ENCODE measurements around the gene IFT22. TPM values are rescaled to one million over a fixed set of nuclear protein-coding genes. Genes with fewer than 3 reads are reported as not detected.

IFT22 gene
- polyA plus RNA-seq (2012; rRNA removed), result 62.4 and 66.7 TPM in 2 replicates
- polyA plus RNA-seq (2012; cell fraction: cytosol; rRNA removed), result 66.4 and 68.9 TPM in 2 replicates
- polyA plus RNA-seq (2012; cell fraction: nucleus; rRNA removed), result 23.6 and 23.8 TPM in 2 replicates

DNA sequence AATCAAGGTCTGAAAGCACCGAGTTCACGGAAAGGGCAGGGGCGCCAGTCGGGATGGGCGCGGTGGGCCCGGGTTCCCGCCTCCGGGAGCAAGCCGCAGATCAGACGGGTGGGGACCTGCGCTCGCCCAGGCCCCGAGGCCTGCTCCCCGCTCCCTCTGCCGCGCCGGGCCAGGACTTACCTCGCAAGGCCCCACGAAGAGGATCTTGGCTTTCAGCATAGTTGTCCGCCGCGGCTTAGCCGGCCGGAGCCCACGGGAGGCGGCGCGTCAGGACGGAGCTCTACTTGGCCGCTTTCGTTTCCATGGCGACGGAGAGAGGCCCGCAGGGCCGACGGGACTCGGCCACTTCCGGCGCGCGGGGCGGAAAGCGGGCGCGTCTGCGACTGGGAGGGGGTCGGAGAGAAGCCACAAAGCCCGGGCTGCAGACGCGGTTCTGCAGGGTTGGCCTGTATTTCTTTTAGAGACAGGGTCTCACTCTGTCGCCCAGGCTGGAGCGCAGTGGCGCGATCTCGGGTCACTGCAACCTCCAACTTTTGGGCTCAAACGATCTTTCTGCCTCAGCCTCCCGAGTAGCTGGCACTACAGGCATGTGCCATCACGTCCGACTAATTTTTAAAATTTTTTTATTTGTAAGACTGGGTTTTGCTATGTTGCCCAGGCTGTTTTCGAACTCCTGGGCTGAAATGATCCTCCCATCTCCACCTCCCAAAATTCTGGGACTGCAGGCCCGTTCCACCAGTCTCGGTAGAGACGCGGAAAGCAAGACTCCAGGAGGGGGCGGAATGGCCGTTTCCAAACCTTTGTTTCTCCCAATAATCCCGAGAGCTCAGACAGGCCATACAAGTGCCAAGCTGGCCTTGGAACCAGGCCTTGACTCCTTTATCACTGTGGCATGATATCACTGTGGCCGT, at the start of gene IFT22:
Gene IFT22 (minus strand): TSS at position 322 of the 911 bp plus-strand sequence. CDS start 103 bp downstream, at position 219.
- Histone ChIP-seq H3F3A (replicated peaks; ENCODE audit: insufficient read depth) (peaks cover 4% of the 10 kb centered on the region), H3K4me3 (ENCODE audit: low read depth in 2 of 2, low read length in 1 of 2) (peak within 1 kb of the TSS; percentile 61 to 78), H3K9ac (peak within 1 kb of the TSS; percentile 82), H3K4me1 (ENCODE audit: control insufficient read depth in 1 of 2, insufficient read depth in 2 of 2, low read depth in 1 of 2, low read length in 1 of 2) (peaks cover 0 to 2% of the 10 kb centered on the region in 2 experiments; a peak in 2 of 4 replicates), H3K27me3 (ENCODE audit: insufficient read depth) (no peaks in the 10 kb centered on the region), H3K9me2 (no peaks in the 10 kb centered on the region), H2AFZ (ENCODE audit: low read depth) (peak within 1 kb of the TSS; percentile 98), H3K9me3 (no peaks in the 10 kb centered on the region), H3K79me2 (ENCODE audit: insufficient read depth) (peaks cover 20% of the 10 kb centered on the region), H3K36me3 (replicated peaks in 1 of 2; ENCODE audit: control insufficient read depth in 1 of 2, insufficient read depth in 2 of 2, low read length in 1 of 2) (peaks cover 0 to 5% of the 10 kb centered on the region in 2 experiments), H3K4me2 (peak within 1 kb of the TSS; percentile 88), H4K20me1 (ENCODE audit: insufficient read depth) (no peaks in the 10 kb centered on the region), H3K27ac (ENCODE audit: low read depth in 2 of 2, low read length in 1 of 2) (peak within 1 kb of the TSS; percentile 59 to 81)
- ChIA-PET POLR2A (interaction anchor here (0.6 to 2.0 kb wide), 12 partner anchors 10 to 186 kb away, joined by 3 to 12 read pairs (median 3); partner anchors contain the start of genes CLDN15 and COL26A1), CTCF (interaction anchor here (0.6 to 3.1 kb wide), 27 partner anchors 8 to 915 kb away, joined by 3 to 33 read pairs (median 5); partner anchors contain the start of genes COL26A1 and FIS1)
- DNase-seq, result peak; percentile 99
- WGBS (ENCODE audit: low lambda C conversion rate), result 3% methylated on average over 37 of the region's 69 CpGs
- TF ChIP-seq RFX5 (IDR thresholded peaks at IDR 0.05; ENCODE audit: low read length) (no peak), EP300 (IDR thresholded peaks at IDR 0.05; ENCODE audit: borderline replicate concordance in 1 of 2, low read depth in 1 of 2, low read length in 1 of 2) (no peak; a peak in 1 of 4 replicates), SIN3A (IDR thresholded peaks at IDR 0.05; ENCODE audit: borderline replicate concordance, low read depth, low read length) (peak; percentile 81; the same call in 1 of the 2 replicates), REST (IDR thresholded peaks at IDR 0.05; ENCODE audit: low read depth, low read length) (0 out of 2 replicates have a peak, but pooled peaks have one; percentile 2), MAX (IDR thresholded peaks at IDR 0.05; ENCODE audit: low read depth) (peak; percentile 70), NFIC (IDR thresholded peaks at IDR 0.05; ENCODE audit: borderline replicate concordance) (no peak), PBX3 (IDR thresholded peaks at IDR 0.05) (no peak), ELF1 (IDR thresholded peaks at IDR 0.05) (peak; percentile 64), JUND (IDR thresholded peaks at IDR 0.05) (no peak), SMC3 (IDR thresholded peaks at IDR 0.05; ENCODE audit: low read depth, low read length) (peak; percentile 61), FOXJ3 (CRISPR knock-in tag; IDR thresholded peaks at IDR 0.05) (no peak), RAD21 (IDR thresholded peaks at IDR 0.05; ENCODE audit: low read length) (peak; percentile 72), USF1 (IDR thresholded peaks at IDR 0.05; ENCODE audit: borderline replicate concordance, low read depth) (no peak), GABPA (IDR thresholded peaks at IDR 0.05; ENCODE audit: low read depth) (peak; percentile 85), POLR2AphosphoS5 (IDR thresholded peaks at IDR 0.05; ENCODE audit: low read depth, low read length) (peak; percentile 93), YY1 (IDR thresholded peaks at IDR 0.05; ENCODE audit: low read depth) (0 out of 2 replicates have a peak, but pooled peaks have one; percentile 67), FOXM1 (IDR thresholded peaks at IDR 0.05; ENCODE audit: low read depth) (no peak), TAF1 (IDR thresholded peaks at IDR 0.05; ENCODE audit: borderline replicate concordance, low read depth, low read length) (peak; percentile 86), RCOR1 (IDR thresholded peaks at IDR 0.05; ENCODE audit: low read length) (no peak), CTCF (IDR thresholded peaks at IDR 0.05) (peak; percentile 57), MXI1 (IDR thresholded peaks at IDR 0.05; ENCODE audit: low read depth, low read length) (peak; percentile 75)
- TF ChIP-seq, protein P1, sequence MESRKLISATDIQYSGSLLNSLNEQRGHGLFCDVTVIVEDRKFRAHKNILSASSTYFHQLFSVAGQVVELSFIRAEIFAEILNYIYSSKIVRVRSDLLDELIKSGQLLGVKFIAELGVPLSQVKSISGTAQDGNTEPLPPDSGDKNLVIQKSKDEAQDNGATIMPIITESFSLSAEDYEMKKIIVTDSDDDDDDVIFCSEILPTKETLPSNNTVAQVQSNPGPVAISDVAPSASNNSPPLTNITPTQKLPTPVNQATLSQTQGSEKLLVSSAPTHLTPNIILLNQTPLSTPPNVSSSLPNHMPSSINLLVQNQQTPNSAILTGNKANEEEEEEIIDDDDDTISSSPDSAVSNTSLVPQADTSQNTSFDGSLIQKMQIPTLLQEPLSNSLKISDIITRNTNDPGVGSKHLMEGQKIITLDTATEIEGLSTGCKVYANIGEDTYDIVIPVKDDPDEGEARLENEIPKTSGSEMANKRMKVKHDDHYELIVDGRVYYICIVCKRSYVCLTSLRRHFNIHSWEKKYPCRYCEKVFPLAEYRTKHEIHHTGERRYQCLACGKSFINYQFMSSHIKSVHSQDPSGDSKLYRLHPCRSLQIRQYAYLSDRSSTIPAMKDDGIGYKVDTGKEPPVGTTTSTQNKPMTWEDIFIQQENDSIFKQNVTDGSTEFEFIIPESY (IDR thresholded peaks at IDR 0.05; ENCODE audit: borderline replicate concordance, low read depth), result no peak

Data from SK-N-SH (cell line).